Transverse colon (tissue), 4 donors: ENCODE results near the gene PDE1C.

ENCODE experiments used
- EP300 ChIP-seq: sonication (generic); formaldehyde crosslinking; IDR thresholded peaks from one replicate; pipeline ENCODE4 v1.6.1; 2017; ENCODE audit warnings: antibody characterized with exemption, low read depth
- POLR2A ChIP-seq: fragments of 450-650 bp; IDR thresholded peaks from one replicate; pipeline ENCODE4 v1.6.1; 2016; ENCODE audit warnings: antibody characterized with exemption, mild to moderate bottlenecking, moderate library complexity
- POLR2AphosphoS5 ChIP-seq, 3 donors: sonication (generic); formaldehyde crosslinking; IDR thresholded peaks; one replicate each; pipeline ENCODE4 v1.6.1; 2016; ENCODE audit warnings: antibody characterized with exemption in 3 of 3
- TF ChIP-seq, protein P1 (sequence below), 5 experiments: fragments of 200-600 bp in 3 of 5; fragments of 450-650 bp in 2 of 5; sonication (generic) in 3 of 5; IDR thresholded peaks; 1 replicate in 2 of 5; 2 replicates in 3 of 5; pipeline ENCODE4 v1.5.1; 2016 to 2017; ENCODE audit warnings: antibody characterized with exemption in 5 of 5, inconsistent platforms in 3 of 5, mild to moderate bottlenecking in 2 of 5, moderate library complexity in 1 of 5

DNA sequence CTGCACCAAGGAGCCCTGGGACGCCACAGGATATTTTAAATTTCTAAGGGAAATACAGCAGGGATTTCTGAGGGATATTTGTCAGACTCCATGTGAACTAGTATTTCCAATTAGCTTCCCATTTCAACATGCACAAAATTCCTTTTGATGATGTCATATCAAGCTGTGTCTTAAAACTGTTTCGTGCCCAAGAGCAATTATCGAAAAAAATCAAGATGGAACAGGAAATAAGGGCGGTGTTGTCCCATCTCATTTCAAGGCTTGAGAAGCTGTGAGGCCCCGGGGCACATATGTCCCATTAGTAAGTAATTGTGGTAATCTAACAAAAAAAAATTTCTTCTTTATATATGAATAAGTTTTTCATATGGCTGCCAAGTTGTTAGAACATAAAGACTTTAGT, 335.8 kb downstream of the PDE1C start:
- TF ChIP-seq, protein P1, sequence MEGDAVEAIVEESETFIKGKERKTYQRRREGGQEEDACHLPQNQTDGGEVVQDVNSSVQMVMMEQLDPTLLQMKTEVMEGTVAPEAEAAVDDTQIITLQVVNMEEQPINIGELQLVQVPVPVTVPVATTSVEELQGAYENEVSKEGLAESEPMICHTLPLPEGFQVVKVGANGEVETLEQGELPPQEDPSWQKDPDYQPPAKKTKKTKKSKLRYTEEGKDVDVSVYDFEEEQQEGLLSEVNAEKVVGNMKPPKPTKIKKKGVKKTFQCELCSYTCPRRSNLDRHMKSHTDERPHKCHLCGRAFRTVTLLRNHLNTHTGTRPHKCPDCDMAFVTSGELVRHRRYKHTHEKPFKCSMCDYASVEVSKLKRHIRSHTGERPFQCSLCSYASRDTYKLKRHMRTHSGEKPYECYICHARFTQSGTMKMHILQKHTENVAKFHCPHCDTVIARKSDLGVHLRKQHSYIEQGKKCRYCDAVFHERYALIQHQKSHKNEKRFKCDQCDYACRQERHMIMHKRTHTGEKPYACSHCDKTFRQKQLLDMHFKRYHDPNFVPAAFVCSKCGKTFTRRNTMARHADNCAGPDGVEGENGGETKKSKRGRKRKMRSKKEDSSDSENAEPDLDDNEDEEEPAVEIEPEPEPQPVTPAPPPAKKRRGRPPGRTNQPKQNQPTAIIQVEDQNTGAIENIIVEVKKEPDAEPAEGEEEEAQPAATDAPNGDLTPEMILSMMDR (IDR thresholded peaks at IDR 0.05) = no peak
- TF ChIP-seq POLR2A (no peak), POLR2AphosphoS5 (IDR thresholded peaks at IDR 0.05) (no peak), EP300 (no peak)
